HuH-7 (cell line): ENCODE results near the gene PDE8B.

Experiments
- DNase-seq: peaks from one replicate; pipeline ENCODE4 v3.0.0; 2011; ENCODE audit warnings: low spot score

Gene PDE8B

DNA sequence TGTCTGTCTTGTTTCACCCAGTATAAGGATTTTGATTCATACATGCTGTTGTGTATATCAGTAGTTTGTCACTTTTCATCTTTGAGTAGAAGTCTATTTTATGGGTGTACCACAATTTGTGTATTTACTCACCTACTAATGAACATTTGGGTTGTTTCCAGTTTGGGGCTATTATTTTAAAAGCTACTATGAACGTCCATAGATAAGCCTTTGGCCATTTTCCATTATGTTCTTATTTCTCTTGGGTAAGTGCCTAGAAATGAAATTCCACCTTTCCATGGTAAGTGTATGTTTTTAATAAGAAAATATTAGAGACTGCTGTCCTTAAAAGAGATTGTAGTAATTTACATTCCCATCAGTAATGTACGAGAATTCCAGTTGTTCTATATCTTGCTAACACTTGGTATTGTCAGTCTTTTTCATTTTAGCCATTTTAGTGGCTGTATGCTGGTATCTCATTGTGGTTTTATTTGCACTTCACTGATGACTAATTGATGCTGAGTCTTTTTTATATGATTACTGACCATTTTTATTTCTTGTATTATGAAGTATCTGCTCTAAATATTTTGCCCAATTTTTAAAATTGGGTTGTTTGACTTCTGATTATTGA, 17.9 kb upstream of the PDE8B start:
- no peak for DNase-seq

DNA sequence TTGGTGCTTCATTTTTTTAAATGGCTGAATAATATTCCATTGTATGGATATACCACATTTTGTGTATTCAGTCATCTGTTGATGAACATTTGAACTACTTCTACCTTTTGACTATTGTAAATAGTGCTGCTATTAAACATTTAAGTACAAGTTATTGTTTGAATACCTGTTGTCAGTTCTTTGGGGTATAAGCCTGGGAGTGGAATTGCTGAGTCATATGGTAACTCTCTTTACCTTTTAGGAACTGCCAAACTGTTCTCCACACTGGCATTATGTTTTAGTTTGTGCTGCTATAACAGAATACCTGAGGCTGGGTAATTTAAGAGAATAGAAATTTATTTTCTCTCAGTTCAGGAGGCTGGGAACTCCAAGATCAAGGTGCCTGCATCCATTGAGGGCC, 15.7 kb upstream of the PDE8B start:
- no peak for DNase-seq

DNA sequence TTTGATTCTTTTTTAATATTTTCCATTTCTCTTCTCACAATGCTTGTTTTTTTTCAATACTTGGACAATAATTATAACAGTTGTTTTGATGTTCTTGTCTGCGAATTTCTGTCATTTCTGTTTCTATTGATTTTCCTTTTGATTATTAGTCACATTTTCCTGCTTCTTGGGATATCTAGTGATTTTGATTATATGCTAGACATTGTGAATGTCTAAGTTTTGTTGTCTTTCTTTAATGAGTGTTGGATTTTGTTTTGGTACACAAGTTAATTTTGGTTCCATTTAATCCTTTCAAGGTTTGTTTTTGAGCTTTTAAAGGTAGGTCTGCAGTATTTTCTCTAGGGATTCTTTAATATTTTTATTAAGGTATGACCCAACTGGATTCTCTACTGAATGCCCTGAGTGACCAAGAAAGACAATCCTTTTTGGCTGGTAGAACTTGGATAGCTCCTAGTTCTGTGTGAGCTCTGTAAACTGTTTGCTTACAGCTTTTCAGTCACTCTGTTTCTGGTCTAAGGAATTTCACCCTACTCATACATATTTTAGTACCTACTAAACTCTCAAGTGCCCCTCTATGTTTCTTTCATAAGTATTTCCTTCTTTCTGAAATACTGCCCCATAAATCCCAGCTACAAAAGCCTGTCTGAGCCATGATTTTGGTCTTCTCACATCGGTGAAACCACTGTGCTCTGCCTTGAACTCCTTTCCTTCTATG, 12.5 kb upstream of the PDE8B start:
- no peak for DNase-seq

DNA sequence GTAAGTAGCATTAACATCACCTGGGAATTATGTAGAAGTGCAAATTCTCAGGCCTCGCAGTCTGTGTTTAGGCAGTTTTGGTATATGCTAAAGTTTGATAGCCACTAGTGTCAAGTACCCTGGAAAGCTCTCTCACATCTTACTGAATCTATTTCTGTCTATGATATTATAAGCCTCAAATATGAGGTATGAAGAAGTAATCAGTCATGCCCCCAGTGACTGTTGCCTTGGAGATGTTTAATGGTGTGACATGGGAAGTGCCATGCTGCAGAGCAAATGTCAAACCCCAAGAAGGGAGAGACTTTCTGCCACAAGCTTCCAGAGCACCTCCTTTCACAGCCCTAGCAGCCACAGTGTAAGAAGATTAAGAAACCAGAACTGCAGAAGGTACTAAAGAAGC, 9.8 kb upstream of the PDE8B start:
- DNase-seq = no peak

DNA sequence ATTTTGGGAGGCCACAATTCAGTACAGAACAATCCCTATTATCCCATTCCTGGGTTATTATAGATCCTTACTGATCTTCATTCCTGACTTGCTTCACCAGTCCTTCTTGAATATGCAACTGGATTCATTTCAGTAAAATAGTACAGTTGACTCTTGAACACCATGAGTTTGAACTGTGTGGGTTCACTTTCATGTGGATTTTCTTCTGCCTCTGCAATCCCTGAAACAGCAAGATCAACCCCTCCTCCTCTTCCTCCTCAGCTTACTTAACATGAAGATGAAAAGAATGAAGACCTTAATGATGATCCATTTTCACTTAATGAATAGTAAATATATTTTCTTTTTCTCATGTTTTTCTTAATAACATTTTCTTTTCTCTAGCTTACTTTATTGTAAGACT, 8.3 kb upstream of the PDE8B start:
- no peak for DNase-seq

DNA sequence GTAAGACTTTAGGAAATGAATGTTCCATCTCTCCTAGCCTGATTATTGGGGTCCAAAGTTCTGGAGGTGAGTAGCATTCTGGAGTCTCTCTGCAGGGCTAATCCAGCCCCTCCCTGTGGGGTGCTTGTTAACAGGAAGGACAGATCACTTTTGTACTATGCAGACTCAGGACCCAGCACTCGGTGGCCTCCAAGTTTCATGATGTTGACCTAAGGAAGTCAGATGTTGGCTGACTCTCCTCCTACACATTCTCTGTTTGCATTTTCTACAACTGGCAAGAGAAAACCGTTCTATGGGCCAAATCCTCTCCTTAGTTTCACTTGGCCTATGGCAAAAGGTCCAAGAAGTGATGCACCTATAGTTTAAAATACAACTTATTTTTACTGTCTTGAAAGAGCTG, 5.5 kb upstream of the PDE8B start:
- DNase-seq = no peak

DNA sequence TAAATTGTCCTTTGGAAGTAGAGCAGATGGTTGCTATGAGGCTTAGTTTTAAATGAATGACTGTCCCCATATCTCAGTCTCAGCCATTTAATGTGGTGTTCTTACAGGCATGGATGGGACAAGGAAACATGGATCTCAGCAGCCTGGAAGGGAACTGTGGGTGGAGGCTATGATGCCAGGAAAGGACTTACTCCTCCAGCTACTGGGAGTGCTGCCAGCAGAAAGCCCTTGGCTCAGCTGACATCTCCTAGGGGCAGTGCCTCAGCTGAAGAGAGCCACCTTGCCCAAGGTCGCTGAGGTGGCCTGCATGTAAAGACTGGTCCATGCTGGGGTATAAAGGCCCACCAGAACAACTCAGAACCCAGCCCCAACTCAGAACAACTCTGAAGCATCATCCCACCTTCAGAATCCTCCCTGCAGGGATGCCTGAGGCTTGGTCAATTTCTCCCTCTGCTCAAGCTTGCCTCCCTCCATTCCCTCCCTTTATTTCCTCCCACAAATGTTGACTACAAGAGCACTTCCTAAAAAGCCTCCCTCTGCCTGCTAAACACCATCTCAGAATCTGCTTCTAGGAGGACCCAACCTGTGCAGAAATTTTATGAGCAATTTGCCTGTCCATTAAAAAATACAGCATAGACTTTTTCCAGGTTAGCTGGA, 1.8 kb upstream of the PDE8B start:
- DNase-seq = no peak

DNA sequence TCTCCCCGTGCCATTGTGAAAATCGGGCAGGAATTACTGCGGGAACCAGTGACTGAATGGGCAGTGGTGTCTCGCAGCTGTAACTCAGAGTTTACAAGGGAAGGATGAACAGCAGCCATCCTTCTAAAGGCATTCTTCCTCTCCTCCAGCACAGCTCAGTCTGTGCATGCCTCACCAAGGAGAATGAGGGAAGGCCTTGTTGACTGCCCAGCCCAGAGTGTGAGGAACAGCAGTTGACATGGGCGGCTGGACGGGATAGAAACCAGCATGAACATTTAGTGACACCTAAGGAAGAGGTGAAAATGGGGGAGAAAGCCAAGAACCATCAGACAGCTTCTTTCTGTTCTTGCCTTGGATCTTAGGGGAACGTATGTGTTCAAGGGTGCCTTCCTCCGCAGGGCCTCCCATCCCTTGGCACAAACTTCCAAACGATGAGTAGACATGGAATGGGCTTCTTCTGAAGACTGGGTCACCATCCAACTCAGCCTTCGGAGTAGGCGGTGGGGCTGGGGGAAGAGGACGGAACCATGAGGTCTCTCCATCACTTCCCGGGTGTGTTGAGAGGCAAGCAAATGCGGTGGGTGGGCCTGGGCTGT, 887 bp upstream of the PDE8B start:
- no peak for DNase-seq

DNA sequence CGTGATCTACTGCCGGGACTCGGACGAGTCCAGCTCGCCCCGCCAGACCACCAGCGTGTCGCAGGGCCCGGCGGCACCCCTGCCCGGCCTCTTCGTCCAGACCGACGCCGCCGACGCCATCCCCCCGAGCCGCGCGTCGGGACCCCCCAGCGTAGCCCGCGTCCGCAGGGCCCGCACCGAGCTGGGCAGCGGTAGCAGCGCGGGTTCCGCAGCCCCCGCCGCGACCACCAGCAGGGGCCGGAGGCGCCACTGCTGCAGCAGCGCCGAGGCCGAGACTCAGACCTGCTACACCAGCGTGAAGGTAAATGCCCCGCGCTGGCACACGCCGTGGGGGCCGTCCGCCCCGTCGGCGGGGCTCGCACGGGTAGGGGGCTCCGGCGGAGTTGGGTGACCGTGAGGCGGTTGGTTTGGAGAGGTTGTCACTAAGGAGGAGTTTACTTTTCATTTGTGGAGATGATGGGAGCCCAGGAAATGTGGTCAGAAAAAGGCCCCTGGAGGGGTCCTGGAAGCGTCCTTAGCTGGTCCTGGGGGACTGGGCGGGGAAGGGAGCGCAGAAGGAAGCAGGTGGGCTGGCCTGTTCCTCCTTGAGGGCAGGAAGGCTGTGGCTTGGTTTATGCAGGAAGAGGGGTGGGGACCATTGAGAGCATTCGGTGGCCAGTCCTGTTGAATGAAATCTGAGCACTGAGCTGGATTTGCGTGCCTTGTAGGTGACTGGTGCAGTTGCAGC, 647 bp downstream of the PDE8B start:
- DNase-seq = no peak

DNA sequence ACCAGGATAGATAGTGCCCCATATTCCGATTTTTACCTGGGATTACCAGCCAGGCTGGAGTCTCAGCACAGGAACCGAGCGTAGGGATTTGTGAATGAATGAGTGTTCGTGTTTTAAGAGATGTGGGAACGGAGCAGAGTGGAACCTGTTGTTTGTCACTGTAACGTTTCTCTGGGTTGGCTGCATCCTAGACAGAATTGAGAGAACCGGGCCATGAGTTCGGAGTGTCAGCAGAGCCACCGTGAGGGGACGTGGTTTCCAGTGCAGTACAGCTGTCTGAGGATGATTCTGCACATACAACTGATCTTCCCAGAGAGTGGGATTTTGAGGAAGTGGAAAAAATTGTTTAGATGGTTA, 1.2 kb downstream of the PDE8B start:
- no peak for DNase-seq

DNA sequence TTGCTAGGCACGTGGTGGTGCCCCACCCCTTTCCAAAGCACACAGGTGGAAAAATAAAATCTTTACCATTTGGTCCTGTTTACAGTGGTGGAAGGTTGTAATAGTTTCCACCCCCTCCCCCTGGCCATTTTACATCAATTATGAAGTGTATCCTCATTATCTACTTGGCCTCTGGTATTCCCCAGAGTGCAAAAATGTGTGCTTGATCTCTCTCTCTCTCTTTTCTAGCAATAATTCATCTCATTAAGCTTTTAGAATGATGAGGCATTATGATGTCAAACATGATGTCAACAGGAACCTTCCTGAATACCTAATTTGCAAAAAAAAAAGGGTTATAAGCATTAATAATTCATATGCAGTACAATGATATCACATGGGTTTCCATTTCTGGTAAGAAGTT, 3.1 kb downstream of the PDE8B start:
- DNase-seq = no peak

DNA sequence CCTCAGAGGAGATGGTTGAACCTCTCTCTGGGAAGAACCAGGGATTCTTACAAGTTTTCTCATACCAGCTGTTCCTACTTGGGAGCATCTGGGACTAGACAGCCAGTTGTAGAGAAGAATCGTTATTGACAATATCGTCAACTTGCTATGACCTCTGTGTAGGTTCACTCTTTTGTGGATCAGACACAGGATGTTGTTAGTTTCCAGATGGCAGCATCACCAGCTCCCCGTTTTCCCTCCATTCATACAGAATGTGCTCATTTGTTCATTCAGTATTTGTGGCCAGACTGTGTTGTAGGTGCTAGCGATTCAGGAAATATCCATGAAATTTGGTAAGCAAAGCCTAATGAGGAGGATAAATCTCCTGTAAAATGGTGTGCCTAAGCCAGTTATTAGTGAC, 3.7 kb downstream of the PDE8B start:
- DNase-seq = no peak

DNA sequence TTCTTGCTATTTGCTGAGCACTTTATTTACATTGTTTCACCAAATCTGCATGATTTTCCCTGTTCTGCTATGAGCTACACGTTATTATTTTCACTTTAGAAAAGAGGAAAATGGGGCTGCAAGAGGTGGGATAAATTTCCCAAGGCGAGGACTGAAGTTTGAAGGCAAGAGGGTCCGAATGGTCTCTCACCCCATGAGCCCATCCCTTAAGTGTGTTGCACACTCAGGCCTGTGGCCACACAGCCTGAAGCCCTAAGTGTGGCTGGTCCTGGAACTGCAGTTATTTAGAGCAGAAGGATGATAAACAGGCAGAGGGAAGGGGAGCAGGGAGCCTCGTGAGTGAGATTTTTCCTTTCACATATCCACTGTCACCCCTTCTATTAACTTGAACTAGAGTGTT, 7.8 kb downstream of the PDE8B start:
- DNase-seq = peak; percentile 39

DNA sequence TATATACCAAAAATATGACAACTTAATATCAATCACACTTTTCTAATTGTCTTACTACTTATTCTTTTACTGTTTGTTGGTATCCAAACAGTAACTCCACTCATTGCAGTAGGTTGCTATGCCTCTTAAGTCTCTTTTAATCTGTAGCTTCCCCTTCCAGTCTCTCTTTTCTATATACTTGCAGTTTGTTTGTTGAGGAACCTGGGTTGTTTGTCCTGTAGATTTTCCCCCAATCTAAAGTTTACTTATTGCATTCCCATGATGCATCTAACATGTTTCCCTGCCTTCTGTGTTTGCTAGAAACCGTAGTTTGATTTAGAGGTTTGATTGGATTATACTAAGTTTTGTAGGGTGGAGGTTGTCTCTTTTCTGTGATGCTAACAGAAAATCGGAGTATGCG, 10.6 kb downstream of the PDE8B start:
- no peak for DNase-seq

DNA sequence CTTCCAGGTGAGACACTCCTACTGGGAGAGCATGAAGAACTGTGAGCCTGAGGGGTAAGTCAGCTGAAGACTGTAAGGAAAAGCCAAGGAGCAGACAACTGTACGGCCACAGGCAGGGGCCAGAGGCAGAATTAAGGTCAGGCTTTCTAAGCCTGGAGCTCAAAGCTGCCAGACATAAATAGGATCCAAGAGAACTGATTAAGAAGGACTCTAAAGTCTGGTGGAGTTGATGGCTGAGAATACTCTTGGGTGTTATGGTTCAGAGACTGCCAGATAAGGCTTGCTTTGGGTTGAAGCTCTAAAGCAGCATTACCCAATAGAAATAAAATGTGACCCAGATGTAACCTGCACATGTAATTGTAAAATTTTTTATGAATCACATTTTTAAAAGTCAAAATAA, 12.2 kb downstream of the PDE8B start:
- no peak for DNase-seq

DNA sequence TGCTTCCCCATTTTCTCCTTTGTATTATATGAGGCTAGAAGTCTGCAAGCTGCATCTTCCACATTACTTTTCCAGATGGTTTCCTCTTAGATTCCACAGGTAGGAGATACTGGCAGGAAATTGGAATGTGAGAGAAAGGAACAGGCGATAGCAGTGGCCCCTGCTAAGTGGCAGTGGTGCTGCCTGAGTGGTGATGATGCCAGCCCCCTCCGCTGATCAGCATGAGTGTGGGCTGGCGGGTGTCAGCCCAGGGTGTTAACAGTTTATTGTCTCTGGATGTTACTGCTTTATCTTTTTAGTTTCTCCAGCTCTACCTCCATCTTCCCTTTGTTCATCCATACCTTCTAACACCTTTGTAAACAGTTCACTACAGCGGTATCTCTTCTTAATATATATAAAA, 13.2 kb downstream of the PDE8B start:
- no peak for DNase-seq

DNA sequence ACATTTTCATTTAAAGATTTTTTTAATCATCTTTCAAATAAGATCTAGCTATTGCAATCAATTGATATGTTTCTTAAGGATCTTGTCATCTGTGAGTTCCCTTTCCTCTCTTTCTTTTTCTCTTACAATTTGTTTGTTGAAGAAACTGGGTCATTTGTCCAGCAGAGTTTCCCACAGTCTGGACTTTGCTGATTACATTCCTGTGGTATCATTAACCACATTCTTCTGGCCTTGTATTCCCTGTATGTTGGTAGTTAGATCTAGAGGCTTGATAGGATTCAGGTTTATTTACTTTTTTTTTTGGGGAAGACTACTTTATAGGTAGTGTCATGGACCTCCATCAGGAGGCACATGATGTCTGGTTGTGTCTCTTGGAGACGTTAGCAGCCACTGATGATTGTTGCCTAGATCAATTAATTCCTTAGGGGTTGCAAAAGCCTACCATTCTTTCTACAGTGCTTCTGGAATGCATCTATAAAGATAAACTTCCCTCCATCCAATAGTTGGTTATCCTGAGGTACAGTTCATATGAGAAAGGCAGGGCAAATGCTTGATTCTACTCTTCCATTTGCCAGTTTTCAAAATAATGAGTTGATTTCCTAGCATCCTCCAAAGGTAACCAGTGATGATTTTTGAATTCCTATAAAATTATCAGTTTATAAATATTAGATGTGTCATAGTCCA, 14.3 kb downstream of the PDE8B start:
- no peak for DNase-seq

DNA sequence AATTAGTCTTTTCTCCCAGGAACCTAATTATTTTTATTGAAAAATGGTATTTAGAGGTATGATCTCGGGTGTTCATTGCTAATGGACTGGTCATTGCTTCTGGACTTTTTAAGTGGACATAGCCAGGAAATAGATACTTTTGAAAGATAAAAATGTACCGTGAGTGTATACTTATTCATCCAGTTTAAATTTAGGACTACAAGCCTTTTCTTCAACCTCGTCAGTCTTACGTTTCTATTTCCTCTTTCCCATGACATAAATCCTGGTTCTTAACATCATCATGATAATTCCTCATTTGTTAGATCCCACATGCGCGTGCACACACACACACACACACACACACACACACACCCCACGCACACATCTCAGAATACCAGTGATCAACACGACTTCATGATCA, 15.1 kb downstream of the PDE8B start:
- DNase-seq = no peak

DNA sequence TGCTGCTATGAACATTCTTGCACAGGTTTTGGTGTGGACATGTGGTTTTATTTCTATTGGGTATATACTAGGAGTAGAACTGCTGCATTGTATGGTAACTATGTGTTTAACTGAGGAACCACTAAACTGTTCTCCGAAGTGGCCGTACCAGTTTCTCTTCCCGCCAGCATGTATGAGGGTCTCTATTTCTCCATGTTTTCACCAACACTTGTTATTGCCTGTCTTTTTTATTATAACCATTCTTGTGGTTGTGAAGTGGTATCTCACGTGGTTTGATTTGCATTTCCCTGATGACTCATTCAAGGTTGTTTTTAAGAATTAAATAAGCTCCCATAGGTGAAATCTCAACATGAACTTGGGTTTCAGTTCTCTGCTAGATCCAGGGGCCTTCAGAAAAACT, 19.4 kb downstream of the PDE8B start:
- no peak for DNase-seq

DNA sequence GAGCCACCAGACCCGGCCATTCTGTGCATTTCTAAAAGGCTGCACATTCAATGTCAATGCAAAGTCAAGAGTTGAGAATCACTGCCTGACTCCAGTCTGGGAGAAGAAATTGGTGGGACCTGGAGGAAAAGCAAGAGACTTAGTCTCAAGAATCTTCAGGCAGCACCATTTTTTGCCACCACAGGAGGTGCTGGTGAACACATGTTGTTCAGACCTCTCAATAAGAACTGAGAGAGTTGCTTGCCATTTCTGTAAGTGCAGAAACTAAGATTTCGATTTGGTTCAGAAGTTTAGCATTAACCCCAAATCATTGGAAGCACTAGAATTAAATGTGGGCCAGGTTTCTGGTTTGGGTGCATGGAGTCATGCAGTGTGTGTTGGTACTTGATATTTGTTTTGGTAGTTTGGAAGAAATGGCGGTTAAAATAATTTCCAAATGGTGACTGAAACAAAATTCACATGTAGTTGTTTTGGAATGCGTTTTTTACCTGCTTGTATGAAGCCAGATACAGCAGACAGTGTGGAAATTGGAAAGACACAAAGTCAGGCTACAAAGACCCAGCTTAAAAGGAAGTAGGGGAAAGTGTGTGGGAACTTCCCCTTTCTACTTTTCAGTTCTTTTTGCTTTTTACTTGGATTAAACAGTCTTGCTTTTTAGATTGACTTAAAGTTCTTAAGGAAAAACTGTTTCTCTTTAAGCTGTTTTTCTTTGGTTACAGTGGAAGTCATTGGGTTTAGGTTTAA, 20.4 kb downstream of the PDE8B start:
- no peak for DNase-seq

DNA sequence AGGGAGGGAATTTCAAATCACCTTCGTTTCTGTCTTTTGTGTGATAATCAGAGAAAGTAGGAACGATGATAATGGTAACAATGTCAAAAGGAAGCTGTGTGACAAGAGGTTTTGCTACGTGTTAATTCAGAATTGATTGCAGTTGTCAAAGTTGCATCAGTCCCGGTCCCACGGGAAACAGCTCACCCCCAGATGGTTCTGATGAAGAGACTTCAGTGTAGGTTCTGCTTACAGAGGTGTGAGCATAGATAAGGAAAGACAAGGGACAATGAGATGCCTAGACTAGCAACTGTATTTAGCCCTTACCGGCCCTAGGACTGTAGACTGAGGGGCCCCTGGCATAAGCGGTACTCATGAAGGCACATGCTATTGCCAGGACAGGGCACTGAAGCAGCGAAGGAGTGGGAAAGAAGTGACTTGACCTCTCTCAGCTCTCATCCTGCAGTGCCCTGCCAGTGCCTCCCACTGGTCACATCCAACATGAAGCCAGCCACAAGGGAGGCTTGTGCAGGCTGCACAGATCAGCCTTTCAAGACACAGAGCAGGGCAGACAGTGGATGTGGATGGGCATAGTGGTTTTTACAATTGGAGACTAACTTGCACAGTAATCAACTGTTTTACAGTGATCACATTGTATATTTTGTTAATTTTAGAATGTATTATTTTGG, 21.1 kb downstream of the PDE8B start:
- DNase-seq = no peak
